HepG2 (cell line): Measurements from ENCODE around the gene C19orf33. TPM values are rescaled to one million over a fixed set of nuclear protein-coding genes. Genes with fewer than 3 reads are reported as not detected.
A peak's percentile ranks its signal among the peaks of the same experiment; 100 is the strongest.

Experiments
- ATAC-seq: fragments of 200-7000 bp; cut with Tn5 transposase; 3 replicates; pipeline ENCODE4 v1.9.1; 2020; ENCODE audit warnings: mild to moderate bottlenecking, moderate library complexity
- BruUV-seq: library from RNA; stranded (reverse); fragments of 400-500 nt; replicated peaks from 2 replicates; lab custom pipeline; 2021; lab: Mats Ljungman, UMichigan
- CTCF ChIA-PET: fragments of 300-600 bp; formaldehyde crosslinking; extraction: SDS; loops from one replicate; lab custom pipeline; 2021; ENCODE audit warnings: low total read pairs, inconsistent platforms, low intra/inter-chr PET ratio; lab: Yijun Ruan, JAX
- POLR2A ChIA-PET: fragments of 350-600 bp; sonication (Branson Sonifier 250); formaldehyde crosslinking; loops from one replicate; lab custom pipeline; 2020; ENCODE audit warnings: antibody characterized with exemption, inconsistent platforms; lab: Yijun Ruan, JAX
- DNase-seq: peaks from one replicate; pipeline ENCODE4 v3.0.0-alpha.2; 2015; ENCODE audit warnings: low spot score
- FAIRE-seq: peaks from 3 replicates; lab custom pipeline; 2011; peaks lifted over from hg19 to GRCh38; lab: Jason Lieb, UNC
- H2AFZ ChIP-seq: one replicate; pipeline ENCODE4 v1.6.1; 2011; ENCODE audit warnings: low read length, inconsistent platforms
- H3K27ac ChIP-seq: fragments of 300-600 bp; 3 replicates; pipeline ENCODE4 v1.8.0; 2011; ENCODE audit warnings: mixed run types, mild to moderate bottlenecking, mixed read lengths, low read length, inconsistent platforms; ENCODE audit not compliant: insufficient read depth; ENCODE audit errors: extremely low read length
- H3K27me3 ChIP-seq, 2 experiments: fragments of 200-600 bp in 1 of 2; 2 replicates in 1 of 2; 3 replicates in 1 of 2; pipeline versions ENCODE4 v1.6.0 to v1.8.0; 2011; ENCODE audit warnings: low read length in 2 of 2, mild to moderate bottlenecking in 2 of 2, moderate library complexity in 2 of 2, inconsistent platforms in 1 of 2; ENCODE audit not compliant: insufficient read depth in 2 of 2, control insufficient read depth in 1 of 2
- H3K36me3 ChIP-seq, 2 experiments: fragments of 200-600 bp in 1 of 2; replicated peaks in 1 of 2; 2 replicates in 1 of 2; 3 replicates in 1 of 2; pipeline versions ENCODE4 v1.5.1 to v1.8.0; 2011; ENCODE audit warnings: low read length in 2 of 2, inconsistent platforms in 1 of 2; ENCODE audit not compliant: insufficient read depth in 2 of 2, control insufficient read depth in 1 of 2
- H3K4me1 ChIP-seq: 2 replicates; pipeline ENCODE4 v1.5.1; 2012; ENCODE audit warnings: low read length, inconsistent platforms; ENCODE audit not compliant: insufficient read depth
- H3K4me2 ChIP-seq: 2 replicates; pipeline ENCODE4 v1.6.0; 2011; ENCODE audit warnings: low read depth, low read length, inconsistent platforms
- H3K4me3 ChIP-seq, 3 experiments: fragments of 200-600 bp in 1 of 3; sonication (generic), shearing (Covaris generic) in 1 of 3; replicated peaks in 1 of 3; 2 replicates each; pipeline ENCODE4 v1.5.1; 2011 to 2016; ENCODE audit warnings: low read length in 3 of 3, inconsistent platforms in 2 of 3, low read depth in 2 of 3, mild to moderate bottlenecking in 2 of 3, control low read depth in 1 of 3, mixed read lengths in 1 of 3; ENCODE audit not compliant: insufficient read depth in 1 of 3
- H3K79me2 ChIP-seq: one replicate; pipeline ENCODE4 v1.6.1; 2011; ENCODE audit warnings: low read length, inconsistent platforms; ENCODE audit not compliant: insufficient read depth
- H3K9ac ChIP-seq: 2 replicates; pipeline ENCODE4 v1.6.0; 2011; ENCODE audit warnings: mild to moderate bottlenecking, low read depth, low read length, inconsistent platforms; ENCODE audit not compliant: insufficient read depth
- H3K9me3 ChIP-seq: 2 replicates; pipeline ENCODE4 v1.5.1; 2012; ENCODE audit warnings: mild to moderate bottlenecking, low read length
- H4K20me1 ChIP-seq: 2 replicates; pipeline ENCODE4 v1.6.0; 2011; ENCODE audit warnings: inconsistent platforms, mild to moderate bottlenecking, low read length, moderate library complexity; ENCODE audit not compliant: insufficient read depth
- CEBPB ChIP-seq: IDR thresholded peaks from 2 replicates; pipeline ENCODE4 v1.6.1; 2011; ENCODE audit warnings: low read depth, low read length, improper control_type of control experiment, borderline replicate concordance
- PCBP1 ChIP-seq: fragments of 200-400 bp; formaldehyde crosslinking; IDR thresholded peaks from 2 replicates; pipeline ENCODE4 v1.6.1; 2017; ENCODE audit warnings: mild to moderate bottlenecking, low read depth, low read length, borderline replicate concordance
- SMAD9 ChIP-seq: sonication (generic); formaldehyde crosslinking; IDR thresholded peaks from 2 replicates; pipeline ENCODE4 v1.5.1; 2020; ENCODE audit warnings: mild to moderate bottlenecking, missing genetic modification reagents
- TAF1 ChIP-seq: sonication (generic); formaldehyde crosslinking; IDR thresholded peaks from 2 replicates; pipeline ENCODE4 v1.4.0; 2020; ENCODE audit warnings: missing genetic modification reagents
- XBP1 ChIP-seq: sonication (generic); formaldehyde crosslinking; IDR thresholded peaks from 2 replicates; pipeline ENCODE4 v1.5.0; 2020; ENCODE audit warnings: missing genetic modification reagents
- WGBS: methylation state at CpG from one replicate; pipeline ENCODE4 v1.1.6; 2017; ENCODE audit warnings: low lambda C conversion rate; 5-methylcytosine and 5-hydroxymethylcytosine counted together
- in situ Hi-C: cut with HindIII; loops from 2 replicates; pipeline ENCODE4 v1.10.0; 2017; ENCODE audit warnings: low pct_unique_long_range_greater_than_20kb; ENCODE audit not compliant: extremely low pct_ligation_motif_present
- intact Hi-C: fragments of 100-400 bp; cut with micrococcal nuclease; formaldehyde crosslinking; loops from one replicate; pipeline ENCODE4 v1.10.0; 2022; ENCODE audit not compliant: unreplicated experiment
- polyA plus RNA-seq, 8 experiments: library from polyadenylated mRNA; depleted of rRNA in 3 of 8; stranded (reverse) in 7 of 8; unstranded in 1 of 8; fragments of >200 nt; fragmentation: Illumina TruSeq in 4 of 8; extraction: Trizol in 4 of 8; gene quantifications; 2 replicates each; pipeline versions ENCODE4 v1.2.1 to v1.2.3, GENCODE V29; 2011 to 2016; ENCODE audit warnings: low read depth in 4 of 8, missing spikeins in 1 of 8, mixed read lengths in 1 of 8; ENCODE audit not compliant: insufficient read depth in 1 of 8
- total RNA-seq, 5 experiments: library from RNA; depleted of rRNA; stranded (reverse); fragments of >200 nt; fragmentation: Illumina TruSeq; extraction: Trizol; gene quantifications; 2 replicates each; pipeline ENCODE4 v1.2.3, GENCODE V29; 2016; ENCODE audit warnings: low read depth in 1 of 5
- TF ChIP-seq, protein P1 (sequence below): sonication (generic); formaldehyde crosslinking; IDR thresholded peaks from 2 replicates; pipeline ENCODE4 v1.4.0; 2020; ENCODE audit warnings: missing genetic modification reagents, borderline replicate concordance

The C19orf33 gene
- total and polyA plus RNA-seq, 2 of the 13 experiments (the other 11 are each of a cell fraction or from before 2014, with no cell fraction given), result 2.5 to 3.3 TPM

DNA sequence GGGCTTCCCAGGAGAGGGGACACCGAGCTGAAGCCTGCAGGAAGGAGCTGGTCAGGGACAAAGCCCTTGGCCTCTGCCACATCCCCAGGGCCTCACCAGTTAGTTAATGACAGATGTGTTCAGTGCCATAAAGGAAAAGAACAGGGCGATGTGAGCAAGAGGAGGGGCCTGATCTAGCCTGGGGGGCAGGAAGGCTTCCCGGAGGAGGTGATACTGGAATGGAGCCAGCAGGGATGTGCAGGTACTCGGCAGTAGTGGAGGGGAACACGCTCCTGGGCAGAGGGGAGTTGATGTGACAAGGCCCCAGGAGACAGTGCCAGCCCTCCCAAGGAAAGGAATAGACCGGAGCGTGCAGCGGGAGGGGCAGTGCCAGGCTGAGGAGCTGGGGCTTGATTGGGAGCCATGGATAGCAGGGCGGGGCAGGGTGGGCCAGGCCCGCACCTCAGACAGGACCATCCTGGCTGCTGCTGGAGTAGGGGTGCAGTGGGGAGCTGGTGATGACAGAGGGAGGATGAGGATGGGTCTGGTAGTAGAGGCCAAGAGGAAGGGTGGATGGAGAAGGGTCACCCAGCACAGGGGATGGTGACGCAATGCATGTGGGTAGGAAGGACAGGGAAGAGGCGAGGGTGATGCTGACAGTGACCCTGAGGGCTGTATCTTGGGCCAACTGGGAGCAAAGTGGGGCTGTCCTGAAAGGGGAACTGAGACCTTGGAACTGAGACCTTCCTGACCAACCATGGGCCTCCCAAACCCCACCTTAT is 4.1 kb downstream of the C19orf33 start:
- Histone ChIP-seq H3K36me3 (peaks cover 3 to 6% of the 10 kb centered on the region in 2 experiments; a peak in 3 of 5 replicates), H3K9ac (no peak overlapping the region), H3K79me2 (no peaks in the 10 kb centered on the region), H3K9me3 (no peaks in the 10 kb centered on the region), H4K20me1 (no peaks in the 10 kb centered on the region), H2AFZ (no peak overlapping the region), H3K27ac (no peak overlapping the region), H3K4me3 (no peak overlapping the region), H3K27me3 (no peaks in the 10 kb centered on the region), H3K4me2 (no peak overlapping the region), H3K4me1 (peaks cover 22% of the 10 kb centered on the region)
- DNase-seq, result no peak
- BruUV-seq, result no TSS peak
- TF ChIP-seq SMAD9 (CRISPR knock-in tag) (no peak), PCBP1 (no peak), TAF1 (CRISPR knock-in tag) (no peak), XBP1 (no peak), CEBPB (peak; percentile 60; the same call in 1 of the 2 replicates)
- TF ChIP-seq, protein P1, sequence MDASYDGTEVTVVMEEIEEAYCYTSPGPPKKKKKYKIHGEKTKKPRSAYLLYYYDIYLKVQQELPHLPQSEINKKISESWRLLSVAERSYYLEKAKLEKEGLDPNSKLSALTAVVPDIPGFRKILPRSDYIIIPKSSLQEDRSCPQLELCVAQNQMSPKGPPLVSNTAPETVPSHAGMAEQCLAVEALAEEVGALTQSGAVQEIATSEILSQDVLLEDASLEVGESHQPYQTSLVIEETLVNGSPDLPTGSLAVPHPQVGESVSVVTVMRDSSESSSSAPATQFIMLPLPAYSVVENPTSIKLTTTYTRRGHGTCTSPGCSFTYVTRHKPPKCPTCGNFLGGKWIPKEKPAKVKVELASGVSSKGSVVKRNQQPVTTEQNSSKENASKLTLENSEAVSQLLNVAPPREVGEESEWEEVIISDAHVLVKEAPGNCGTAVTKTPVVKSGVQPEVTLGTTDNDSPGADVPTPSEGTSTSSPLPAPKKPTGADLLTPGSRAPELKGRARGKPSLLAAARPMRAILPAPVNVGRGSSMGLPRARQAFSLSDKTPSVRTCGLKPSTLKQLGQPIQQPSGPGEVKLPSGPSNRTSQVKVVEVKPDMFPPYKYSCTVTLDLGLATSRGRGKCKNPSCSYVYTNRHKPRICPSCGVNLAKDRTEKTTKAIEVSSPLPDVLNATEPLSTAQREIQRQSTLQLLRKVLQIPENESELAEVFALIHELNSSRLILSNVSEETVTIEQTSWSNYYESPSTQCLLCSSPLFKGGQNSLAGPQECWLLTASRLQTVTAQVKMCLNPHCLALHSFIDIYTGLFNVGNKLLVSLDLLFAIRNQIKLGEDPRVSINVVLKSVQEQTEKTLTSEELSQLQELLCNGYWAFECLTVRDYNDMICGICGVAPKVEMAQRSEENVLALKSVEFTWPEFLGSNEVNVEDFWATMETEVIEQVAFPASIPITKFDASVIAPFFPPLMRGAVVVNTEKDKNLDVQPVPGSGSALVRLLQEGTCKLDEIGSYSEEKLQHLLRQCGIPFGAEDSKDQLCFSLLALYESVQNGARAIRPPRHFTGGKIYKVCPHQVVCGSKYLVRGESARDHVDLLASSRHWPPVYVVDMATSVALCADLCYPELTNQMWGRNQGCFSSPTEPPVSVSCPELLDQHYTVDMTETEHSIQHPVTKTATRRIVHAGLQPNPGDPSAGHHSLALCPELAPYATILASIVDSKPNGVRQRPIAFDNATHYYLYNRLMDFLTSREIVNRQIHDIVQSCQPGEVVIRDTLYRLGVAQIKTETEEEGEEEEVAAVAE (CRISPR knock-in tag), result no peak
- FAIRE-seq, result no peak
- ChIA-PET CTCF (no interaction called here), POLR2A (no interaction called here)
- no peak for ATAC-seq
- 96% methylated on average over 12 of the region's 12 CpGs for WGBS
- intact Hi-C loops (no loop called here), in situ Hi-C loops (no loop called here)
